HG02938 (cell line): ENCODE measurements around the gene CAPN8.
"Not testable (repeated sequence)": the region's sequence is repeated elsewhere in the genome, so short reads cannot be mapped to it uniquely, and the experiment has no call there.

ENCODE experiments used
- ATAC-seq: cut with Tn5 transposase; IDR thresholded peaks from one replicate; pipeline ENCODE4 v1.9.1; 2021; ENCODE audit warnings: mild to moderate bottlenecking, moderate library complexity; ENCODE audit not compliant: unreplicated experiment

CAPN8 gene

DNA sequence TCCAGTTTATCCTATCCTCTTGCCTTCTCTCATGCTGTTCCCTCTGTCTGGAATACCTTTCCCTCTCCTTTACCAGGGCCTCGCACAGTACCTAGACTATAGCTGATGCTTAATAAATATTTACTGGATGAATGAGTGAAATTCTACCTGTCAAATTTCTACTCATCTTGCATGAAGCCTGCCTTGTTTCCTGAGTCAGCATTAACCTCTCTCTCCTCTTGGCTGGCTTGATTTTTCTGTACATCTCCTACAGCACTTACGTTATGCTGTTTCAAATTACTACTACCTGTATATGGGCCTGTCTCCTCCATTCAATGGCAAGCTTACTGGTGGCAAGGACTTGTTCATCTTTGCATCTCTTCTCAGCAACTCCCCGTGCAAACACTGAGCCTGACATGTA is 130.8 kb downstream of the CAPN8 start:
- no peak for ATAC-seq

DNA sequence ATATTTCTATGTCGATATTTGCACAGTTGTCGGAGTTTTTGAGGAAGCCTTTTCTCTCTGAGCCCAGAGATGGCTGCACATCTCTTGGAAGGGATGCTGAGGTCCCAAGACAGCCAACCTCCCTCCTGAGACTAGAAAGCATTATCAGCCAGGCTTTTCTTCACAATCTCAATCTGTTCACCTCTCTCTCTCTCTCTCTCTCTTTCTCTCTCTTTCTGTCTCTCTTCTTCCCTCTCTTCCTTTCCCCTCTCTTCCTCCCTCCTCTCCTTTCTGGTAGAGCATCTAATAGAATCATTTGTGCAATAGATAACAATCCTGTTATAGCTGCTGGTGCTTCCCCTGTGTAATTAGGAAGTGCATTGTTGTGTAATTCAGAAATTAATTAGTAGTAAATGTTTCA is 131.8 kb downstream of the CAPN8 start:
- no peak for ATAC-seq

DNA sequence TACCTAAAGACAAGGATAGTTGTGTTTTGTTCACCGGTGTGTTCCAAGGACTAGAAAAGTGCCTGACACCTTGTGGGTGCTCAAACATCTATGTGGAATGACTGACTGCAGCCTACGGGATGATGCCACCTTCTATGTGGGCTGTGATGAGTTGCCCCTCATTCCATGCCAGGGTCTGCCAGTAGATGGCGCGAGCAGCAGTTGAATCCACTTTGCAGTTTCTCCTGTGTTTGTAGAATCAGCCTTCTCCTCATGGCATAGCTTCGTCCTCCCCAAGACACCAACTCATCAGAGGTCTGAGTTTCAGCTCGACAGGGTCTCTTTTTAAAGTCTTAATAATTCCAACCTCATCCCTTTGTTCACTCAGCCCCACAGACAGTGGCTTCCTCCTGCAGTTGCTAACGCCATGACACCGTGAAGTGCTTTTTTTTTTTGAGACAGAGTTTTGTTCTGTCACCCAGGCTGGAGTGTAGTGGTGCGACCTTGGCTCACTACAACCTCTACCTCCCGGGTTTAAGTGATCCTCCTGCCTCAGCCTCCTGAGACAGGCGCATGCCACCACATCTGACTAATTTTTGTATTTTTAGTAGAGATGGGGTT is 133.7 kb downstream of the CAPN8 start:
- no peak for ATAC-seq

DNA sequence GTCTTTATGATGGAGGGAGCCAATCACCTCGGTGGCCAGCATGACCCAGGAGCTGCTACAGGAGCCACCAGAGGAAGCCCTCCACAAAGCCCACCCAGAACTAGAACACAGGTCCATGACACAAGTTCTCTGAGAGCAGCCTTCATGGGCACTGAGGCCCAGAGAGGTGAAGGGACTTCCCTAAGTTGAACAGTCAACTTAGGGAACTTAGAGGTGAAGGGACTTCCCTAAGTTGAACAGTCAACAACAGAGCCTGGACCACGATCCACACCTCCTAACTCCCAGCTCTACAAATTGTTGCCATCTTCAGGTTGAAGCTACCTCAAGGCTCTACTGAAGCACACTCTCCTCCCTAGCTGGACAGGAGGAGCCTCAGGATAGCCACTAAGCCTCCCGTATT is 139.5 kb downstream of the CAPN8 start:
- ATAC-seq, result no peak

DNA sequence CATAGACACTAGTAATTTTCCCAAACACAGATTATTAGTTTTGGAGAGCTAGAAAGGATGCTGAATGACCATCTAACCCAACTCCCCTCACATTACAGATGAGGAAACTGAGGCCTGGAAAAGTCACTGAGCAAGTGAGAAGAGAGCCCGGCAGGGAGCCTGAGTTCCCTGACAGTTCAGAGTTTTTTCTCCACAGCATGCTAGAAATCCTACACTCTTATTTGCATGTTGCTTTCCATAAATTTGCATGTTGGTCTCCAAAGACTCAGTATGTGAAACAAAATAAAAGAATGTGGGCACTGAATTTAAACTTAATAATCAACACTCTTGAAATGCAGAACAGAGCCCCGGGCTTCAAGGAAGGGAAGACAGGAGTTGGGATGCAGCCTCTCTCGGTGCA is 140.0 kb downstream of the CAPN8 start:
- no peak for ATAC-seq

DNA sequence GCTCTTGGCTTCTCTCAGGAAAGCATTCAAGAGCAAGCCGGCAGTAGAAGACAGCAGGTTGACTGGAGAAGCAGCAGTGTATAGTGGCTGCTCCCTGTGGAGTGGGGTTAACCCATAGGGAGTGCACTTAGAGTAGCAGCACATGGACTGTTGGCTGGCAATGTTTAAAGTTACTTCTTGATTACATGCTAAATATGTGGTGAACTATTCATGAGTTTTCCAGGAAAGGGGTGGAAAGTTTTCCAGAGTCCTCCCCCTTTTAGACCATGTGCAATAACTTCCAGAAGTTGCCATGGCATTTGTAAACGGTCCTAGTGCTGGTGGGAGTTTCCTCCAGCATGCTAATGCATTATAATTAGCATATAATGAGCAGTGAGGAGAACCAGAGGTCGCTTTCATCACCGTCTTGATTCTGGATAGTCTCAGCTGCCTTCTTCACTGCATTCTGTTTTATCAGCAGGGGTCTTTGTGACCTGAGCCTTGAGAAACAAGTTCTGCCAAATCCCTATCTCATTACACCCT is 140.5 kb downstream of the CAPN8 start:
- ATAC-seq, result no peak

DNA sequence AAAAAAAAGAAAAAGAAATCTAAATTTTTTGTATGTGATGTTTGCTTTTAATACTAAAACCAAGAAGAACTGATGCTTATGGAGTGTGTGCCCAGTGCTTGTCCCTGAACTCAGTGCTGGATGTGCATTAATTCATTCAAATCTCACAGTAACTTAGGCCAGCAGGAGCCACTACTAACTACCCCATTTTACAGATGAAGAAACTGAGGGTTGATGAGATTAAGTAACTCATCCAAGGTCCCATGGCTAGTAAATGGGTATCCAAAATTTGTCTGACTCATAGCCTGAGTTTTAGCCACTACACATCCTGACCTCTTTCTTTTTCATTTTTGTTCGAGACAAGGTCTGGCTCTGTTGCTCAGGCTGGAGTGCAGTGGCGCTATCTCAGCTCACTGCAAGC is 144.4 kb downstream of the CAPN8 start:
- ATAC-seq, result no peak

DNA sequence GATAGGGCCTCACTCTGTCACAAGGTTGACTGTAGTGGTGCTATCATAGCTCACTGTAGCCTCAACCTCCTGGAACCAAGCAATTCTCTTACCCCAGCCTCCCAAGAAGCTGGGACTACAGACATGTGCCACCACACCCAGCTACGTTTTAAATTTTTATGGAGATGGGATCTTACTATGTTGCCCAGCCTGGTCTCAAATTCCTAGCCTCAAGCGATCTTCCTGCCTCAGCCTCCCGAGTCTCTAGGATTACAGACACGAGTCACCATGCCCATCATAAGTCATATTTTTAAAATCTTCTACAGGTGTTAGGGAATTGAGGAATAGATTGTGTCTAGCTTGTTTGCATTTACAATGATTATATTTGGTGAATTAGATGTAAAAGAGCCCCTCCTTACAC is 145.3 kb downstream of the CAPN8 start:
- ATAC-seq, result no peak

DNA sequence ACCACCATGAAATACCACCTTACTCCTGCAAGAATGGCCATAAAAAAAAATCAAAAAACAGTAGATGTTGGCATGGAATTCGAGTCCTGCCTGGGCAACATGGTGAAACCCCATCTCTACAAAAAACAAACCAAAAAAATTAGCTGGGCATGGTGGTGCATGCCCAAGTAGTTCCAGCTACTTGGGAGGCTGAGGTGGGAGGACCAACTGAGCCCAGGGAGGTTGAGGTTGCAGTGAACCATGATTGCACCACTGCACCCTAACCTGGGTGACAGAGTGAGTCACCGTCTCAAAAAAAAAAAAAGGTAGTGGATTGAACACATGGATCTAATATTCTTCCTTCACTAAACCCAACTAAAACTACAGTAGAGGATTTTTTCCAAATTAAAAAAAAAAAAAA is 146.4 kb downstream of the CAPN8 start:
- ATAC-seq, result no peak

DNA sequence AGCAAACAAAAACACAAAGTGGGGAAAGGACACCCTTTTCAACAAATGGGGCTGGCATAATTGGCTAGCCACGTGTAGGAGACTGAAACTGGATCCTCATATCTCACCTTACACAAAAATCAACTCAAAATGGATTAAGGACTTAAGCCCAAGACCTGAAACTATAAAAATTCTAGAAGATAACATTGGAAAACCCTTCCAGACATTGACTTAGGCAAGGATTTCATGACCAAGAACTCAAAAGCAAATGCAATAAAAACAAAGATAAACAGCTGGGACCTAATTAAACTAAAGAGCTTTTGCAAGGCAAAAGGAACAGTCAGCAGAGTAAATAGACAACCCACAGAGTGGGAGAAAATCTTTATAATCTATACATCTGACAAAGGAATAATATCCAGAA is 146.9 kb downstream of the CAPN8 start:
- ATAC-seq, result not testable (repeated sequence)

DNA sequence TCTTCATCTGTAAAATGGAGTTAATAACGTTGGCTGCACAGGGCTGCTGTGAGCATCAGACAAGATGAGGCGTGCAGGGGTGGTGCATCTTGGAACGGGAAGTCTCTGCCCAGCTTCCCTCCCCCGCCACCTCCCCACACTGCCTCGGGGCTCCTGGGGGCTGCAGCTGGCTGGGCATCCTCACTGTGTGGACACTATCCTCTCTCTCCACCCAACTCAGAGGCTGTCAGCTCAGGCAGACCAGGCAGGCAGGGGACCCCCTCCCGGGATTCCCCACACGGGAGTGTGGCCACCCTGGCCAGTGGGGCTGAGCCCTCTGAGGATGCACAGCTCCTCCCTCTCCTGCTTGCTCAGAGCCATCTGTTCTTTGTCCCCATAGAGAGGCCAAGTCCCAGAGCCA is 149.6 kb downstream of the CAPN8 start:
- no peak for ATAC-seq

DNA sequence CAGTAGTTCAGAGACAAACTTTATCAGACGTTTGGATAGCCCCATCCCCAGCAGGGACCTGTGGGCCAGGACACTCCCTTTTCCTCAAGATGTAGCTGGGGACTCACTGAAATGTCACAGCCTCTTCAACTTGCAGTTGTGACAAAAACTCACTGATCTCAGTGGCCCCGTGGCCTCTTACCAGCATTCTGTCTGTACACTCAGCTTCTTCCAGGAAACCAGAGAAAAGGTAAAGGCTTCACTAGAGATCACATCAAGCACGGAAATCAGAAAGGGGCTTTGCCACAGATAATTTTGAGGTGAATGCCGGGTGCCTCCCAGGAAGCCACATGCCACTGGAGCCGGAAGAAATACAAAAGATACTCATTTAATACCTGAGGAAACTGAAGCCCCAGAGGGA is 150.1 kb downstream of the CAPN8 start:
- ATAC-seq, result no peak

DNA sequence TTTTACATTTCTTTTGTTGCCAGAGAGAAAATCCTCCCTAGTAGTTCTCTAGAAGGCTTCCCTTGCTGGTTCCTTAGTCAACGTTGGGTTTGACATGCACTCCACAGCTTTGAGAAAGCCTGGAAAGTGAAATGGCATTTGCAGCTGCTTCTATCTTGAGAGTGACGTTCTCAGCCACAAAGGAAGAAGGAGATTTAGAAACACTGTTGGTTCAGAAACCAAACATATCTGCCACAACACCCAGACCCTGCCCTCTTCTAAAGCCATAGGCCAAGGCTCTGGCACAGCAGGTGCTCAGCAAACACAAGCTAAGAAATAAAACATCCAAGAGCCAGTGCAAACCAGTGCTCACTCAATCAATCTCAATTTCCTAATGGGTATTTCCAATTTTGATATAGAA is 150.9 kb downstream of the CAPN8 start:
- ATAC-seq, result no peak

DNA sequence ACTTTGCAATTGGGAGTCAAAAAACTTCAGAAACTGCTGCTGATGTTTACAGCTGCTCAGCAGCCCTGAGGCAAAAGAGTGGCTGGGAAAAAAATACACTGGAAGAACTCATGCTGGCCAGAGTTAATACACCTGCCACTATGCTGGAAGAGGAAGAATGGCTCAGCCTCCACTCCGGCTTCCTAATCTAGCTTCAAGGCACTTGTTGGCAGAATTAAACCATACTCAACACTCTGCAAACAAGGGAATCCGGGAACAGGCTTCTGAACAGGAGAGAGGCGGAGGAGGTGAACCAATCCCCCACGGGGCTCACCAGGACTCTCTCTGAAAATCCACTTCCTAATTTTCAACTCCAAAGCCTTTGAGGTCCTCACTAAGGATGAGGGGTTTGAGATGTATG is 152.2 kb downstream of the CAPN8 start:
- ATAC-seq, result no peak

DNA sequence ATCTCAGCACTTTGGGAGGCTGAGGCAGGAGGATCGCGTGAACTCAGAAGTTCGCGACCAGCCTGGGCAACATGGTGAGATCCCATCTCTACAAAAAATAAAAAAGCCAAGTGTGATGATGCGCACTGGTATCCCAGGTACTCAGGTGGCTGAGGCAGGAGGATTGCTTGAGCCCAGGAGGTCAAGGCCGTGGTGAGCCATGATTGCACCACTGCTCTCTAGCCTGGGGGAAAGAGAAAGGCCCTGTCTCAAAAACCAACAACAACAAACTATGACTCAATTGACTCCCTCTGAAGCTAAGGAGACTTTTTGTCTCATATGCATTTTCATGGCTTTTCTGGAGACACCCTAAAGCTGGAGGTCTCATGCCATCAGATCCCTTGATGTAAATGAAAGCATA is 153.4 kb downstream of the CAPN8 start:
- no peak for ATAC-seq

DNA sequence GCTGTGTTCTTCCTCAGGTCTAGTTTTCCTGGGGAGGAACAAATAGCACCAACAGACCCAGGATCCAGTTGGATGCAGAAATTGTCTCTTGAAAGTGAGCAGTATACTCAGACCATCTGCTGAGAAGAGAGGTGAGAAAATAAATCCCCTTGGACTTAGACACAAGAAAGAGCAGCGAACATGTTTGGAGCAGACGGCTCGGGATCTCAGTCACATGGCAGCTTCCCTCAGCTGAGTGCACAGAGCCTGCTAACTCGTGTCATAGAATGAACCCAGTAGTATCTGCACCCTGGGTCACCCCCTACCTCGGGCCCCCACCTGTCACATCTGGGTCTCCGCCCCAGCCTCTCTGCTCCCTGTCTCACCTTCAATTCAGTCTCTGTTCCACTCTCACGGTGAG is 156.7 kb downstream of the CAPN8 start:
- ATAC-seq, result no peak

DNA sequence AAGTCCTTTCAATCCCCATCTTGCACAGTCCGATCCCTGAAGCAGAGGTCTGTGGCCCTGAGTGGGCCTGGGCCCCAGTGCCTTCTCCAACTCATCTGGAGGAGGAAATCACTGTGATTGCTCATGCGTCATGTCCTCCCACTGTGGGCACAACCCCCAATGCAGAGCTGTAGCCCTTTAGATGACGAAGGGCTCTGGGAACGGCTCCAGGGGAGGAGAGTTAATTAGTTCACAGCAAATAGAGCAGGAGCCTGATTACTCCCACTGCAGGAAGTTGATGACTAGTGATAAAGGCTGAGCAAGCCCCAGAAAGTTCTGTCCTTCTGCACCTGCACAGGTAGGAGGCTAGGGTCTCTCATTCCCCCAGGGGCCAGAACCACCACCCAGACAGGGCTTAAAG is 160.8 kb downstream of the CAPN8 start:
- ATAC-seq, result no peak

DNA sequence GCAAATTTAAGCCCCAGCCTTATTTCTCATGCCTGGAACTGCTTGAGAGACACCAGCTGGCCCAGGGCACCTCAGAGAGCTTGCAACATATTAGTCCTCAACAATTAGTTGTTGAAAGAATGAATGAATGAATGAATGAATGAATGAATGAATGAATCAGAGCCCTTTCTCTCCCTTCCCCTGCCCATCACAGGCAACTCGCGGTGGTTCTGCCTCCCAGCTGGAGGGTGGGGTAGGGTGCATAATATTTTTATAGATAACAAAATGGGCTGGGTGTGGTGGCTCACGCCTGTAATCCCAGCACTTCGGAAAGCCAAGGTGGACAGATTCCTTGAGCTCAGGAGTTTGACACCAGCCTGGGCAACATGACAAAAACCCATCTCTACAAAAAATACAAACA is 162.2 kb downstream of the CAPN8 start:
- ATAC-seq, result no peak

DNA sequence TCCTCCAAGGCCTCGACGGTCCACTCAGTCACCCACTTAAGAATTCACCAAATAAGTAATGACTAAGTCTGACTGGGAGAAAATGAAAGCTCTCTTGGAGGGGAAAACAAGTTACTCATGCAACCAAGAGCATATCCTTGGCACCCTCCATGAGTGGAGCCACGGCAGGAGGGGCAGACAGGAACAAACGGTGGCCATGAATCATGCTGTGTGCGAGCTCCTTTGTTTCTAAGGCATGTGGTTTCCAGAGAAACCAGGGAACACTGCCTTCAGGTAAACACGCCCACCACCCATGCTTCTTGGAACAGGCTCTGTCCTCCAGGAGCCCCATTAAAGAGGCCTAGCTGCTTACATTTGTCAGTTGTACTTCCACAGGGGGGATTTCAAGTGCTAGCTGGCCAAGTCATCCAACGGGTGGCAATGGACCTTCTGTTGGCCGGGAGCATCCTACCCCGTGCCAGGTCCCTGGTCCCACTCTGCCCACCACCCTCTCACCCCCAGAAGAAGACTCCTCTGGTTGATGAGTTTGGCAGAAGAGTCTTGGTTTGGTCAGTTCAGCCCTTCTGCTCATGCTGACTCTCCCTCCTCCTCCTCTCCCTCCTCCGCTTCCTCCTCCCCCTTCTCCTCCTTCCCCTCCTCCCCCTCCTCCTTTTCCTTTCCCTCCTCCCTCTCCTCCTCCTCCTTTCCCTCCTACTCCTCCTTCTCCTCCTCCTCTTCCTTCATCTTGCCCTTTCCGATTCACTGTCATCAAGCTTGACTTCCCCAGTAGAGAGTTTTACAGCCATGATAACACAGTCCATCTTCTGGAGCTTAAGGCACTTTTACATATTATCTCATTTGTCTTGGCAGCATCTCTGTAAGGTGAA is 164.7 kb downstream of the CAPN8 start:
- no peak for ATAC-seq

DNA sequence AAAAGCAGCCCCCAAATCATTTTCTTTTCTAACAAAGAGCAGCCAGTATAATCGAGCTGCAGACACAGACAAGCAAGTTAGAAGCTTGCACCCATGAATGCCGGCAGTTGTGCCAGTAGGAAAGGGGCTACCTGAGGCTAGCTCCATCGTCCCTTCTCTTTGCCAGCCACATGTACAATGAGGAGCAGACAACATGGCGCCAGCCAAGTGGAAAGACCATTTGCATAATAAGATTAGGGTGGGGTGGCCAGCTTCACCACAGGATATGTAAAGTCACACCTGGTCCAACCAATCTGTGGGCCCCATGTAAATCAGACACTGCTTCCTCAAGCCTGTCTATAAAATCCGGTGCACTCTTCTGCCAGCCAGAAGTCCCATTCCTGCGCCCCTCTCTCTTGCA is 168.6 kb downstream of the CAPN8 start:
- ATAC-seq, result no peak

DNA sequence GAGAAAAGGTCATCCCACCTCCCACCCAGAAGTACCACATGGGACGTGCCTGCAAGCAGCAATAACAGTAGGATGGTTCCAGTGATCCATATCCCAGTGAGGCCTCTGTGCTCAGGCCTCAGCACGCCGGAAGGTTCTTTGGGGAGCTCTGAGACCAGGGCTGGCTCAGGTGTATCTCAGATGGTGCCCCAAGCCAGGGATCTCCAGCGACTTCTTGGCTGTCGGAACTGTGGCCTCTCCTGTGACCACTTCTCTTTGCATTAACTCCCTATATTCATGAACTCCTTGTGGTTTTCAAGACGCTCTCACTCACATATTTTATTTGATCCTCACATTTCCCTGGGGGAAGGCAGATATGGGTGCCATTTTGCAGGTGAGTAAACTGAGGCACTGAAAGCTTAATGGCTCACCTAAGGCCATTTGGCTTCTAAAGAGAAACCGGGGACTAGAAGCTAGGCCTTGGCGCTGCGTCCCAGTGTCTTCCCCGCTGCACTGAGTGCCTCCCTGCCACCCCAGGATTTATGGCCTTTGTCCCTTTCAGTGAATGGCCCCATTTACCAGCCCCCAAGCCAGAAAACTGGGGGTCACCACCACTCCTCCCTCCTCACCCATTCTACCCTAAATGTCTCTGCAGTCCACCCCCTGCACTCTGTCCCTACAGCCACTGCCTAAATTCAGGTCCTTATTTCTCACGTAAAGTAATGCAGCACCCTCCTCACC is 170.4 kb downstream of the CAPN8 start:
- ATAC-seq, result no peak

DNA sequence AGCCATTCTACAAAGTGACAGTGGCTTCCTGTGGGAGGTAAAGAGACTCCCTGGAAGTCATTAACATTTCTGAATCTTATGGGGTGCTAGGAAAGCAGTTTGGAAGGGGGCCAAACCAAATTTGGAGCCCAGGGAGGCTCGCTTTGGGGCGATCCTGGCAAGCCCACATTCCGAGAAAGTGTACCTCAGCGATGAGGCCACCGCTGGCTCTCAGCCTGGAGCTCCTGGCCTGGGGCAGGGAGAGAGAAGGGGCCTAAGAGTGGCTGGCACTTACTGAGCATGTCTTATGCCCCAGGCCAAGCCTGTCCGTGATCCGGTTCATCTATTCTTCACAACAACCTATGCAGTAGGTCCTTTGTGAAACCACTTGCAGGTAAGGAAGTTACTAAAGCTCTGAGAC is 173.5 kb downstream of the CAPN8 start:
- no peak for ATAC-seq
